ENCODE results near the gene ZDHHC8. TPM values are rescaled to one million over a fixed set of nuclear protein-coding genes. Genes with fewer than 3 reads are reported as not detected.

ZDHHC8 gene
- total and polyA plus RNA-seq, 8 donors = 20.0 to 51.8 (median 27.8) TPM

- Histone ChIP-seq H3K9me3 (no peaks in the 10 kb centered on the region), H3K27ac (no peak overlapping the region), H3K27me3 (no peaks in the 10 kb centered on the region), H3K4me3 (no peak overlapping the region), H3K36me3 (no peaks in the 10 kb centered on the region), H3K4me1 (no peaks in the 10 kb centered on the region)
- 84 to 90% methylated on average over 12 of the region's 12 CpGs for WGBS, 2 donors
- intact Hi-C loops (cut with DNase I) = no loop called here
- FAIRE-seq = no peak
- TF ChIP-seq, protein P1, sequence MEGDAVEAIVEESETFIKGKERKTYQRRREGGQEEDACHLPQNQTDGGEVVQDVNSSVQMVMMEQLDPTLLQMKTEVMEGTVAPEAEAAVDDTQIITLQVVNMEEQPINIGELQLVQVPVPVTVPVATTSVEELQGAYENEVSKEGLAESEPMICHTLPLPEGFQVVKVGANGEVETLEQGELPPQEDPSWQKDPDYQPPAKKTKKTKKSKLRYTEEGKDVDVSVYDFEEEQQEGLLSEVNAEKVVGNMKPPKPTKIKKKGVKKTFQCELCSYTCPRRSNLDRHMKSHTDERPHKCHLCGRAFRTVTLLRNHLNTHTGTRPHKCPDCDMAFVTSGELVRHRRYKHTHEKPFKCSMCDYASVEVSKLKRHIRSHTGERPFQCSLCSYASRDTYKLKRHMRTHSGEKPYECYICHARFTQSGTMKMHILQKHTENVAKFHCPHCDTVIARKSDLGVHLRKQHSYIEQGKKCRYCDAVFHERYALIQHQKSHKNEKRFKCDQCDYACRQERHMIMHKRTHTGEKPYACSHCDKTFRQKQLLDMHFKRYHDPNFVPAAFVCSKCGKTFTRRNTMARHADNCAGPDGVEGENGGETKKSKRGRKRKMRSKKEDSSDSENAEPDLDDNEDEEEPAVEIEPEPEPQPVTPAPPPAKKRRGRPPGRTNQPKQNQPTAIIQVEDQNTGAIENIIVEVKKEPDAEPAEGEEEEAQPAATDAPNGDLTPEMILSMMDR (IDR thresholded peaks at IDR 0.05) = no peak
- no peak for DNase-seq
- no peak for ATAC-seq
These were observed 39.9 kb downstream of the ZDHHC8 start for GRCh38 chr22:20171288-20172140.

- Histone ChIP-seq H3K9me3 (no peaks in the 10 kb centered on the region), H3K36me3 (no peaks in the 10 kb centered on the region), H3K4me1 (no peaks in the 10 kb centered on the region), H3K27ac (no peak overlapping the region), H3K4me3 (no peak overlapping the region), H3K27me3 (no peaks in the 10 kb centered on the region)
- intact Hi-C loops (cut with DNase I) = no loop called here
- no peak for DNase-seq
- ATAC-seq = no peak
- WGBS, 2 donors = 79 to 81% methylated on average over 10 of the region's 10 CpGs
- TF ChIP-seq, protein P1 (IDR thresholded peaks at IDR 0.05) = no peak
- no peak for FAIRE-seq
These were observed 40.6 kb downstream of the ZDHHC8 start for GRCh38 chr22:20172141-20172613.

GRCh38 chr22:20173246-20173645 is 41.6 kb downstream of the ZDHHC8 start:
- DNase-seq (no peak), FAIRE-seq (no peak), ATAC-seq (no peak)
- WGBS, 2 donors = 84 to 87% methylated on average over 11 of the region's 11 CpGs
- Histone ChIP-seq H3K4me3 (no peak overlapping the region), H3K27ac (no peak overlapping the region), H3K9me3 (no peaks in the 10 kb centered on the region), H3K36me3 (no peaks in the 10 kb centered on the region), H3K4me1 (no peaks in the 10 kb centered on the region), H3K27me3 (no peaks in the 10 kb centered on the region)
- intact Hi-C loops (cut with DNase I) = no loop called here
- TF ChIP-seq, protein P1 (IDR thresholded peaks at IDR 0.05) = no peak

- Histone ChIP-seq H3K27me3 (no peaks in the 10 kb centered on the region), H3K27ac (no peak overlapping the region), H3K9me3 (no peaks in the 10 kb centered on the region), H3K4me1 (no peaks in the 10 kb centered on the region), H3K4me3 (no peak overlapping the region), H3K36me3 (no peaks in the 10 kb centered on the region)
- DNase-seq (no peak), FAIRE-seq (no peak), ATAC-seq (no peak)
- intact Hi-C loops (cut with DNase I) = no loop called here
- TF ChIP-seq, protein P1 (IDR thresholded peaks at IDR 0.05) = no peak
- WGBS, 2 donors = 58 to 71% methylated on average over 10 of the region's 10 CpGs
These were observed 42.2 kb downstream of the ZDHHC8 start for GRCh38 chr22:20173772-20174171.

All from pancreas (tissue), 10 donors.